HG03039 (cell line): ENCODE measurements around the gene CLK2.
"Not testable (repeated sequence)": the region's sequence is repeated elsewhere in the genome, so short reads cannot be mapped to it uniquely, and the experiment has no call there.

Experiments used
- ATAC-seq: cut with Tn5 transposase; IDR thresholded peaks from one replicate; pipeline ENCODE4 v1.9.1; 2021; ENCODE audit warnings: mild to moderate bottlenecking, moderate library complexity; ENCODE audit not compliant: unreplicated experiment

CLK2 gene

DNA sequence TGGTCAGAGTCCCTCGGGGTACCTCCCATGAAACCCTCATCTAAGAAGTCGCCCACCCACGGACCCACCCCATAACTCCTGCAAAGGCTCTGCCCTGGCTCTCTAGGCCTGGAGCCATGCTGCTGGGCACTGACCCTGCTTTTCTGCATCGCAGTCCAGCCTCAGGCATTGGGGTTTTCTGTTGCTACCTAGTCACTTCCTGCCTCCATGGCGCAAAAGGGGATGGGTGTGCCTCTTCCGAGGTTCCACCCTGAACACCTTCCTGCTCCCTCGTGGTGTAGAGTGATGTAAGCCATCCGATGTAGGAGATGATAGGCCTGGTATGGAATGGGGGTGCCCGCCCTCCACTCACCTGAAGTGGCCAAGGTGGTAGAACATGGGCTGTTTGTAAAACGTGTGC, 58.6 kb downstream of the CLK2 start:
- not testable (repeated sequence) for ATAC-seq
